IMR-90 (cell line): ENCODE results near the gene TCF7L2. TPM values are rescaled to one million over a fixed set of nuclear protein-coding genes. Genes with fewer than 3 reads are reported as not detected.

Experiments used
- ATAC-seq: fragments of 200-7000 bp; cut with Tn5 transposase; 2 replicates; pipeline ENCODE4 v1.9.1; 2020; ENCODE audit warnings: low read depth, mild to moderate bottlenecking, moderate library complexity
- BruUV-seq: library from RNA; stranded (reverse); fragments of 400-500 nt; replicated peaks from 2 replicates; lab custom pipeline; 2021; lab: Mats Ljungman, UMichigan
- CTCF ChIA-PET: fragments of 300-600 bp; formaldehyde crosslinking; extraction: SDS; loops from one replicate; lab custom pipeline; 2021; ENCODE audit warnings: antibody characterized with exemption; lab: Yijun Ruan, JAX
- POLR2A ChIA-PET: fragments of 300-600 bp; sonication (Branson Sonifier 250); formaldehyde crosslinking; loops from one replicate; lab custom pipeline; 2022; ENCODE audit warnings: antibody characterized with exemption; ENCODE audit not compliant: unreplicated experiment; lab: Charles Lee
- DNase-seq: peaks from one replicate; pipeline ENCODE4 v3.0.0; 2013
- H2AFZ ChIP-seq: replicated peaks from 2 replicates; pipeline ENCODE3; 2013; ENCODE audit warnings: low read length, mild to moderate bottlenecking; ENCODE audit not compliant: poor library complexity
- H2AK5ac ChIP-seq: 2 replicates; pipeline ENCODE4 v1.6.1; 2013; ENCODE audit warnings: low read depth, low read length, inconsistent platforms
- H2AK9ac ChIP-seq: replicated peaks from 2 replicates; pipeline ENCODE3; 2013; ENCODE audit warnings: mild to moderate bottlenecking, low read depth, low read length, moderate library complexity; ENCODE audit not compliant: poor library complexity
- H2BK120ac ChIP-seq: 2 replicates; pipeline ENCODE4 v1.6.1; 2013; ENCODE audit warnings: low read depth, low read length, inconsistent platforms
- H2BK15ac ChIP-seq: 3 replicates; pipeline ENCODE4 v1.6.1; 2013; ENCODE audit warnings: low read depth, low read length, inconsistent platforms
- H2BK20ac ChIP-seq: 2 replicates; pipeline ENCODE4 v1.6.1; 2013; ENCODE audit warnings: low read depth, mild to moderate bottlenecking, inconsistent platforms, low read length, moderate library complexity
- H2BK5ac ChIP-seq: 2 replicates; pipeline ENCODE4 v1.6.1; 2013; ENCODE audit warnings: mild to moderate bottlenecking, low read depth, low read length, inconsistent platforms; ENCODE audit not compliant: poor library complexity, severe bottlenecking
- H3K14ac ChIP-seq: replicated peaks from 2 replicates; pipeline ENCODE4 v1.6.1; 2013; ENCODE audit warnings: low read depth, low read length, inconsistent platforms
- H3K18ac ChIP-seq: 2 replicates; pipeline ENCODE4 v1.6.1; 2013; ENCODE audit warnings: low read depth, low read length, control low read depth
- H3K23ac ChIP-seq: 2 replicates; pipeline ENCODE4 v1.6.1; 2013; ENCODE audit warnings: low read depth, low read length, inconsistent platforms
- H3K27ac ChIP-seq: 2 replicates; pipeline ENCODE4 v1.5.1; 2013; ENCODE audit warnings: mild to moderate bottlenecking, control low read depth, low read length; ENCODE audit not compliant: insufficient read depth
- H3K27me3 ChIP-seq: 2 replicates; pipeline ENCODE4 v1.6.1; 2013; ENCODE audit warnings: low read length; ENCODE audit not compliant: control insufficient read depth, insufficient read depth
- H3K36me3 ChIP-seq: 2 replicates; pipeline ENCODE4 v1.6.1; 2013; ENCODE audit warnings: low read length, mixed read lengths; ENCODE audit not compliant: control insufficient read depth, insufficient read depth
- H3K4ac ChIP-seq: 2 replicates; pipeline ENCODE4 v1.6.1; 2013; ENCODE audit warnings: low read depth, low read length, inconsistent platforms
- H3K4me1 ChIP-seq: 2 replicates; pipeline ENCODE4 v1.6.1; 2013; ENCODE audit warnings: low read length, mixed read lengths; ENCODE audit not compliant: control insufficient read depth, insufficient read depth
- H3K4me2 ChIP-seq: 2 replicates; pipeline ENCODE4 v1.6.1; 2013; ENCODE audit warnings: low read depth, mild to moderate bottlenecking, control low read depth, low read length, moderate library complexity
- H3K4me3 ChIP-seq: 2 replicates; pipeline ENCODE4 v1.5.1; 2013; ENCODE audit warnings: low read depth, mild to moderate bottlenecking, control low read depth, low read length, moderate library complexity; ENCODE audit not compliant: insufficient read depth
- H3K56ac ChIP-seq: 2 replicates; pipeline ENCODE4 v1.6.1; 2013; ENCODE audit warnings: low read length, inconsistent platforms; ENCODE audit not compliant: insufficient read depth; ENCODE audit errors: extremely low read depth
- H3K79me1 ChIP-seq, 2 experiments: 2 replicates each; pipeline ENCODE4 v1.6.1; 2013; ENCODE audit warnings: low read length in 2 of 2, inconsistent platforms in 1 of 2, low read depth in 1 of 2
- H3K9ac ChIP-seq: 2 replicates; pipeline ENCODE4 v1.6.1; 2013; ENCODE audit warnings: low read depth, low read length, control low read depth
- H3K9me1 ChIP-seq: 2 replicates; pipeline ENCODE4 v1.6.1; 2013; ENCODE audit warnings: low read length, inconsistent platforms; ENCODE audit not compliant: insufficient read depth
- H3K9me3 ChIP-seq: 2 replicates; pipeline ENCODE4 v1.6.1; 2013; ENCODE audit warnings: low read length; ENCODE audit not compliant: control insufficient read depth, insufficient read depth
- H4K20me1 ChIP-seq: 2 replicates; pipeline ENCODE4 v1.6.1; 2013; ENCODE audit warnings: low read length, inconsistent platforms; ENCODE audit not compliant: insufficient read depth
- H4K5ac ChIP-seq: 2 replicates; pipeline ENCODE4 v1.6.1; 2013; ENCODE audit warnings: mild to moderate bottlenecking, low read depth, low read length, control low read depth
- H4K8ac ChIP-seq, 2 experiments: 2 replicates each; pipeline ENCODE4 v1.6.1; 2013; ENCODE audit warnings: low read depth in 2 of 2, low read length in 2 of 2, control low read depth in 1 of 2, inconsistent platforms in 1 of 2
- H4K91ac ChIP-seq: 2 replicates; pipeline ENCODE4 v1.6.1; 2013; ENCODE audit warnings: low read depth, low read length, inconsistent platforms; ENCODE audit not compliant: insufficient read depth
- BHLHE40 ChIP-seq: fragments of 150-350 bp; IDR thresholded peaks from 2 replicates; pipeline ENCODE4 v1.6.1; 2016; ENCODE audit warnings: mild to moderate bottlenecking, low read depth, low read length
- CEBPB ChIP-seq: IDR thresholded peaks from 2 replicates; pipeline ENCODE4 v1.6.1; 2012; ENCODE audit warnings: low read depth, low read length, improper control_type of control experiment
- ELK1 ChIP-seq: fragments of 150-350 bp; IDR thresholded peaks from 2 replicates; pipeline ENCODE4 v1.6.1; 2016; ENCODE audit warnings: low read depth, mild to moderate bottlenecking, low read length, moderate library complexity, borderline replicate concordance
- MAFK ChIP-seq: IDR thresholded peaks from 2 replicates; pipeline ENCODE4 v1.6.1; 2012; ENCODE audit warnings: low read depth, low read length, improper control_type of control experiment
- MAZ ChIP-seq: IDR thresholded peaks from 2 replicates; pipeline ENCODE4 v1.6.1; 2012; ENCODE audit warnings: low read depth, mild to moderate bottlenecking, low read length, improper control_type of control experiment, moderate library complexity, borderline replicate concordance
- MXI1 ChIP-seq: IDR thresholded peaks from 2 replicates; pipeline ENCODE4 v1.6.1; 2012; ENCODE audit warnings: low read depth, mild to moderate bottlenecking, low read length, moderate library complexity, borderline replicate concordance
- POLR2A ChIP-seq: IDR thresholded peaks from 2 replicates; pipeline ENCODE4 v1.6.1; 2012; ENCODE audit warnings: mild to moderate bottlenecking, low read depth, low read length
- RAD21 ChIP-seq: IDR thresholded peaks from 2 replicates; pipeline ENCODE4 v1.6.1; 2012; ENCODE audit warnings: low read length, improper control_type of control experiment
- SMC3 ChIP-seq: fragments of 150-350 bp; IDR thresholded peaks from 2 replicates; pipeline ENCODE4 v1.6.1; 2016; ENCODE audit warnings: low read depth, mild to moderate bottlenecking, antibody characterized with exemption, low read length, moderate library complexity
- WGBS, 2 experiments: methylation state at CpG; one replicate each; pipeline versions ENCODE4 v1.1.5 to v1.1.7; 2013; ENCODE audit warnings: missing lambda C conversion rate in 2 of 2; ENCODE audit not compliant: insufficient read length in 1 of 2; ENCODE audit errors: extremely low coverage in 2 of 2; 5-methylcytosine and 5-hydroxymethylcytosine counted together
- dilution Hi-C: fragments of 300-500 bp; cut with HindIII; formaldehyde crosslinking; loops from one replicate; pipeline ENCODE4 v1.14.3; 2018; ENCODE audit warnings: low sequenced_read_pairs; ENCODE audit not compliant: unreplicated experiment
- in situ Hi-C: fragments of 300-500 bp; cut with MboI; formaldehyde crosslinking; loops from 3 replicates; pipeline ENCODE4 v1.14.3; 2019; ENCODE audit warnings: low sequenced_read_pairs, inconsistent platforms, mixed read lengths
- intact Hi-C: fragments of 100-400 bp; cut with micrococcal nuclease; formaldehyde crosslinking; loops from 2 replicates; pipeline ENCODE4 v1.10.0; 2022
- polyA plus RNA-seq, 3 experiments: library from polyadenylated mRNA; depleted of rRNA; stranded (reverse); fragments of >200 nt; gene quantifications; 2 replicates each; pipeline ENCODE4 v1.2.3, GENCODE V29; 2012; ENCODE audit warnings: low replicate concordance in 1 of 3
- total RNA-seq: library from RNA; depleted of rRNA; stranded (reverse); fragments of >200 nt; gene quantifications from 2 replicates; pipeline ENCODE4 v1.2.3, GENCODE V29; 2012
- TF ChIP-seq, protein P1 (sequence below): conservative IDR thresholded peaks from 2 replicates; pipeline ENCODE4 v1.5.1; 2012; ENCODE audit warnings: mild to moderate bottlenecking, low read depth, low read length, improper control_type of control experiment
- TF ChIP-seq, protein P2 (sequence below): fragments of 150-350 bp; IDR thresholded peaks from 2 replicates; pipeline ENCODE4 v1.6.1; 2017; ENCODE audit warnings: mild to moderate bottlenecking, antibody characterized with exemption, low read length, low read depth

TCF7L2 gene
- total and polyA plus RNA-seq, 2 of the 4 experiments (the other 2 are of a cell fraction) = 1.3 to 12.2 TPM

- H2BK15ac ChIP-seq = no peak overlapping the region
- H3K27me3 ChIP-seq = no peaks in the 10 kb centered on the region
- in situ Hi-C loops = loop anchor here (25.0 kb wide), 1 partner anchor 564 kb away; no protein-coding TSS in a partner anchor
- H3K14ac ChIP-seq = no peak overlapping the region
- H4K20me1 ChIP-seq = peaks cover 4% of the 10 kb centered on the region; the same call in 1 of the 2 replicates
- peak overlapping the region; percentile 15; the same call in 1 of the 2 replicates for H3K4ac ChIP-seq
- H4K91ac ChIP-seq = no peak overlapping the region
- H3K9me1 ChIP-seq = 0 out of 2 replicates have a peak, but pooled peaks cover 2% of the 10 kb centered on the region
- 0 out of 2 replicates have a peak overlapping the region, but pooled peaks have one; percentile 41 for H3K9ac ChIP-seq
- no peak overlapping the region for H2BK20ac ChIP-seq
- H4K8ac ChIP-seq = no peak overlapping the region
- H3K18ac ChIP-seq = no peak overlapping the region
- no peaks in the 10 kb centered on the region for H3K9me3 ChIP-seq
- H2BK120ac ChIP-seq = no peak overlapping the region
- peak overlapping the region; percentile 40 for H2AFZ ChIP-seq
- no peak overlapping the region for H4K5ac ChIP-seq
- BruUV-seq = no TSS peak
- H2AK9ac ChIP-seq = no peak overlapping the region
- H3K23ac ChIP-seq = no peak overlapping the region
- ATAC-seq (peak; percentile 99), DNase-seq (peak; percentile 76)
- no peak overlapping the region for H3K56ac ChIP-seq
- ChIA-PET CTCF (interaction anchor here (0.6 to 0.9 kb wide), 18 partner anchors 89 to 651 kb away, joined by 3 to 7 read pairs (median 4); no protein-coding TSS in a partner anchor), POLR2A (interaction anchor here (0.6 kb wide), 1 partner anchor 309 kb away, joined by 3 read pairs; no protein-coding TSS in a partner anchor)
- TF ChIP-seq, protein P1, sequence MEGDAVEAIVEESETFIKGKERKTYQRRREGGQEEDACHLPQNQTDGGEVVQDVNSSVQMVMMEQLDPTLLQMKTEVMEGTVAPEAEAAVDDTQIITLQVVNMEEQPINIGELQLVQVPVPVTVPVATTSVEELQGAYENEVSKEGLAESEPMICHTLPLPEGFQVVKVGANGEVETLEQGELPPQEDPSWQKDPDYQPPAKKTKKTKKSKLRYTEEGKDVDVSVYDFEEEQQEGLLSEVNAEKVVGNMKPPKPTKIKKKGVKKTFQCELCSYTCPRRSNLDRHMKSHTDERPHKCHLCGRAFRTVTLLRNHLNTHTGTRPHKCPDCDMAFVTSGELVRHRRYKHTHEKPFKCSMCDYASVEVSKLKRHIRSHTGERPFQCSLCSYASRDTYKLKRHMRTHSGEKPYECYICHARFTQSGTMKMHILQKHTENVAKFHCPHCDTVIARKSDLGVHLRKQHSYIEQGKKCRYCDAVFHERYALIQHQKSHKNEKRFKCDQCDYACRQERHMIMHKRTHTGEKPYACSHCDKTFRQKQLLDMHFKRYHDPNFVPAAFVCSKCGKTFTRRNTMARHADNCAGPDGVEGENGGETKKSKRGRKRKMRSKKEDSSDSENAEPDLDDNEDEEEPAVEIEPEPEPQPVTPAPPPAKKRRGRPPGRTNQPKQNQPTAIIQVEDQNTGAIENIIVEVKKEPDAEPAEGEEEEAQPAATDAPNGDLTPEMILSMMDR = peak; percentile 95
- peak; percentile 69; the same call in 1 of the 2 replicates for TF ChIP-seq MXI1
- no peak for TF ChIP-seq CEBPB
- no peak for TF ChIP-seq ELK1
- peak; percentile 92 for TF ChIP-seq SMC3
- peak; percentile 96 for TF ChIP-seq RAD21
- 0 out of 2 replicates have a peak, but pooled peaks have one; percentile 32 for TF ChIP-seq POLR2A
- TF ChIP-seq MAFK = no peak
- TF ChIP-seq BHLHE40 = 0 out of 2 replicates have a peak, but pooled peaks have one; percentile 31
- TF ChIP-seq, protein P2, sequence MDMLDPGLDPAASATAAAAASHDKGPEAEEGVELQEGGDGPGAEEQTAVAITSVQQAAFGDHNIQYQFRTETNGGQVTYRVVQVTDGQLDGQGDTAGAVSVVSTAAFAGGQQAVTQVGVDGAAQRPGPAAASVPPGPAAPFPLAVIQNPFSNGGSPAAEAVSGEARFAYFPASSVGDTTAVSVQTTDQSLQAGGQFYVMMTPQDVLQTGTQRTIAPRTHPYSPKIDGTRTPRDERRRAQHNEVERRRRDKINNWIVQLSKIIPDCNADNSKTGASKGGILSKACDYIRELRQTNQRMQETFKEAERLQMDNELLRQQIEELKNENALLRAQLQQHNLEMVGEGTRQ = no peak
- peak; percentile 61; the same call in 1 of the 2 replicates for TF ChIP-seq MAZ
- intact Hi-C loops = loop anchor here (1.0 to 10.0 kb wide), 7 partner anchors 173 to 649 kb away; no protein-coding TSS in a partner anchor
- no peaks in the 10 kb centered on the region for H3K36me3 ChIP-seq
- peak overlapping the region; percentile 24; the same call in 1 of the 2 replicates for H3K4me3 ChIP-seq
- peaks cover 16 to 18% of the 10 kb centered on the region in 2 experiments for H3K79me1 ChIP-seq
- peaks cover 2% of the 10 kb centered on the region; the same call in 1 of the 2 replicates for H3K4me1 ChIP-seq
- no peak overlapping the region for H2AK5ac ChIP-seq
- dilution Hi-C loops = no loop called here
- 0% methylated on average over 16 of the region's 53 CpGs; no CpG with 5 or more reads in 1 of the 2 experiments for WGBS, 2 experiments
- H2BK5ac ChIP-seq = no peak overlapping the region
- peak overlapping the region; percentile 85 for H3K4me2 ChIP-seq
- H3K27ac ChIP-seq = no peak overlapping the region
Measured at GRCh38 chr10:113126229-113127201, 176.5 kb downstream of the TCF7L2 start.
